Endothelial cell of umbilical vein (primary cell): ENCODE data around the gene MDFIC.

Experiments used
- EZH2 ChIP-seq: IDR thresholded peaks from 2 replicates; pipeline ENCODE4 v1.6.1; 2012; ENCODE audit warnings: borderline replicate concordance, low read depth, mild to moderate bottlenecking, moderate library complexity, low read length, inconsistent platforms; ENCODE audit not compliant: severe bottlenecking
- GATA2 ChIP-seq: IDR thresholded peaks from 2 replicates; pipeline ENCODE4 v1.7.0; 2011; ENCODE audit warnings: low read depth, mild to moderate bottlenecking, moderate library complexity, mixed read lengths, low read length; ENCODE audit not compliant: insufficient read length, insufficient read depth
- JUN ChIP-seq: IDR thresholded peaks from 2 replicates; pipeline ENCODE4 v1.6.1; 2011; ENCODE audit warnings: borderline replicate concordance, low read depth; ENCODE audit not compliant: insufficient read length, insufficient read depth
- MYC ChIP-seq: IDR thresholded peaks from one replicate; pipeline ENCODE4 v1.6.1; 2011; ENCODE audit warnings: mild to moderate bottlenecking, low read depth, low read length
- POLR2A ChIP-seq: IDR thresholded peaks from 2 replicates; pipeline ENCODE4 v1.6.1; 2012; ENCODE audit warnings: low read depth, mild to moderate bottlenecking, control low read depth, low read length
- POLR2AphosphoS5 ChIP-seq: IDR thresholded peaks from 2 replicates; pipeline ENCODE4 v1.6.1; 2012; ENCODE audit warnings: low read depth, mild to moderate bottlenecking, control low read depth, low read length, moderate library complexity; ENCODE audit not compliant: insufficient read depth
- TF ChIP-seq, protein P1 (sequence below), 2 donors: IDR thresholded peaks; 1 replicate in 1 of 2; 2 replicates in 1 of 2; pipeline ENCODE4 v1.5.1; 2011; ENCODE audit warnings: low read length in 2 of 2, mild to moderate bottlenecking in 2 of 2, moderate library complexity in 2 of 2, control low read depth in 1 of 2, inconsistent platforms in 1 of 2, low read depth in 1 of 2; ENCODE audit not compliant: insufficient read depth in 1 of 2; ENCODE audit errors: extremely low read depth in 1 of 2

DNA sequence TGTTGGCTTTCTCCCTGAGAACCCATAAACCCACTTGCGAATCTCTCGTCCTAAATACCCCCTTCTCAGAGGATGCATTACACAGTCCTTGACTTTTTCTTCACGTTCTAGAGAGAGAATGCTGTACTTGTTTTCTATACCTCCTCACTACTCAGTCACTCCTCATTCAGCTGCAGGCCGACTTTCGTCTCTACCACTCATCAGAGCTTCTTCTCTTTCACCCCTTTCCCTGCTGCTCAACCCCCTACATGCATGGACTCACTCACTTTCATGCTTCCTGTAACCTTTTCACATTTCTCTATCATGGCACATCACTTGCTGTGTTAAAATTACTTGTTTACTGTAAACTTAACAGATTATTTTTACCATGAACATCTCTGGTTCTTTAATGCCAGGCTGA is 19.8 kb downstream of the MDFIC start:
- TF ChIP-seq, protein P1, sequence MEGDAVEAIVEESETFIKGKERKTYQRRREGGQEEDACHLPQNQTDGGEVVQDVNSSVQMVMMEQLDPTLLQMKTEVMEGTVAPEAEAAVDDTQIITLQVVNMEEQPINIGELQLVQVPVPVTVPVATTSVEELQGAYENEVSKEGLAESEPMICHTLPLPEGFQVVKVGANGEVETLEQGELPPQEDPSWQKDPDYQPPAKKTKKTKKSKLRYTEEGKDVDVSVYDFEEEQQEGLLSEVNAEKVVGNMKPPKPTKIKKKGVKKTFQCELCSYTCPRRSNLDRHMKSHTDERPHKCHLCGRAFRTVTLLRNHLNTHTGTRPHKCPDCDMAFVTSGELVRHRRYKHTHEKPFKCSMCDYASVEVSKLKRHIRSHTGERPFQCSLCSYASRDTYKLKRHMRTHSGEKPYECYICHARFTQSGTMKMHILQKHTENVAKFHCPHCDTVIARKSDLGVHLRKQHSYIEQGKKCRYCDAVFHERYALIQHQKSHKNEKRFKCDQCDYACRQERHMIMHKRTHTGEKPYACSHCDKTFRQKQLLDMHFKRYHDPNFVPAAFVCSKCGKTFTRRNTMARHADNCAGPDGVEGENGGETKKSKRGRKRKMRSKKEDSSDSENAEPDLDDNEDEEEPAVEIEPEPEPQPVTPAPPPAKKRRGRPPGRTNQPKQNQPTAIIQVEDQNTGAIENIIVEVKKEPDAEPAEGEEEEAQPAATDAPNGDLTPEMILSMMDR (IDR thresholded peaks at IDR 0.05; ENCODE audit: extremely low read depth in 1 of 2, insufficient read depth in 1 of 2, low read depth in 1 of 2, low read length in 2 of 2): no peak
- TF ChIP-seq POLR2A: no peak
- TF ChIP-seq POLR2AphosphoS5: no peak
- no peak for TF ChIP-seq JUN
- TF ChIP-seq MYC: no peak
- no peak for TF ChIP-seq GATA2
- TF ChIP-seq EZH2: no peak
